H9 (cell line): Measurements from ENCODE around the gene LRRC14B. TPM values are rescaled to one million over a fixed set of nuclear protein-coding genes. Genes with fewer than 3 reads are reported as not detected.

Source experiments
- DNase-seq: peaks from one replicate; pipeline ENCODE4 v3.0.0-alpha.2; 2017
- H2AFZ ChIP-seq: one replicate; pipeline ENCODE4 v1.6.1; 2013; ENCODE audit warnings: mild to moderate bottlenecking, low read length, control low read depth, moderate library complexity
- H2AK5ac ChIP-seq: 2 replicates; pipeline ENCODE4 v1.6.1; 2013; ENCODE audit warnings: low read length, control low read depth, mixed read lengths; ENCODE audit not compliant: insufficient read length
- H2BK120ac ChIP-seq: one replicate; pipeline ENCODE4 v1.6.1; 2013; ENCODE audit warnings: low read depth, mild to moderate bottlenecking, low read length, control low read depth, inconsistent platforms; ENCODE audit not compliant: poor library complexity, severe bottlenecking
- H2BK12ac ChIP-seq: 2 replicates; pipeline ENCODE4 v1.6.1; 2013; ENCODE audit warnings: low read length, control low read depth, mixed read lengths, low read depth; ENCODE audit not compliant: insufficient read length
- H2BK15ac ChIP-seq: 2 replicates; pipeline ENCODE4 v1.6.1; 2013; ENCODE audit warnings: low read depth, low read length, control low read depth
- H2BK20ac ChIP-seq: one replicate; pipeline ENCODE4 v1.6.1; 2013; ENCODE audit warnings: low read depth, mild to moderate bottlenecking, low read length, control low read depth, inconsistent platforms; ENCODE audit not compliant: poor library complexity, severe bottlenecking
- H2BK5ac ChIP-seq: 2 replicates; pipeline ENCODE4 v1.6.1; 2013; ENCODE audit warnings: low read length, control low read depth, mixed read lengths; ENCODE audit not compliant: insufficient read length
- H3K14ac ChIP-seq: 2 replicates; pipeline ENCODE4 v1.6.1; 2013; ENCODE audit warnings: low read length, control low read depth; ENCODE audit not compliant: insufficient read depth
- H3K18ac ChIP-seq: 2 replicates; pipeline ENCODE4 v1.6.1; 2013; ENCODE audit warnings: low read depth, mild to moderate bottlenecking, mixed read lengths, low read length, control low read depth; ENCODE audit not compliant: insufficient read length
- H3K23ac ChIP-seq: 2 replicates; pipeline ENCODE4 v1.6.1; 2013; ENCODE audit warnings: low read length, control low read depth, mixed read lengths, low read depth; ENCODE audit not compliant: insufficient read length
- H3K23me2 ChIP-seq: 2 replicates; pipeline ENCODE4 v1.6.1; 2013; ENCODE audit warnings: low read depth, mild to moderate bottlenecking, mixed read lengths, low read length, control low read depth; ENCODE audit not compliant: insufficient read length, poor library complexity, severe bottlenecking
- H3K27ac ChIP-seq: 2 replicates; pipeline ENCODE4 v1.5.1; 2013; ENCODE audit warnings: low read length, control low read depth, mixed read lengths, low read depth; ENCODE audit not compliant: insufficient read length
- H3K27me3 ChIP-seq: 2 replicates; pipeline ENCODE4 v1.6.1; 2013; ENCODE audit warnings: low read length, control low read depth, inconsistent platforms; ENCODE audit not compliant: insufficient read depth
- H3K4ac ChIP-seq: 2 replicates; pipeline ENCODE4 v1.6.1; 2013; ENCODE audit warnings: low read depth, mild to moderate bottlenecking, control low read depth, inconsistent platforms, low read length, moderate library complexity
- H3K4me1 ChIP-seq: 2 replicates; pipeline ENCODE4 v1.6.1; 2013; ENCODE audit warnings: low read length, control low read depth, inconsistent platforms; ENCODE audit not compliant: insufficient read depth
- H3K4me2 ChIP-seq: 2 replicates; pipeline ENCODE4 v1.6.1; 2013; ENCODE audit warnings: low read length, control low read depth, mixed read lengths; ENCODE audit not compliant: insufficient read length, insufficient read depth
- H3K56ac ChIP-seq: 2 replicates; pipeline ENCODE4 v1.6.1; 2013; ENCODE audit warnings: low read depth, mild to moderate bottlenecking, mixed read lengths, low read length, control low read depth; ENCODE audit not compliant: insufficient read length
- H3K79me1 ChIP-seq: 2 replicates; pipeline ENCODE4 v1.6.1; 2013; ENCODE audit warnings: low read depth, mild to moderate bottlenecking, moderate library complexity, low read length, control low read depth, inconsistent platforms; ENCODE audit not compliant: insufficient read depth, poor library complexity, severe bottlenecking
- H3K79me2 ChIP-seq: 2 replicates; pipeline ENCODE4 v1.6.1; 2013; ENCODE audit warnings: low read length, control low read depth, inconsistent platforms; ENCODE audit not compliant: insufficient read depth
- H3K9ac ChIP-seq: 2 replicates; pipeline ENCODE4 v1.6.1; 2013; ENCODE audit warnings: low read length, control low read depth, mixed read lengths; ENCODE audit not compliant: insufficient read length; ENCODE audit errors: extremely low read depth
- H3K9me3 ChIP-seq: one replicate; pipeline ENCODE4 v1.6.1; 2013; ENCODE audit warnings: low read depth, low read length, inconsistent platforms; ENCODE audit not compliant: control insufficient read depth
- H3T11ph ChIP-seq: one replicate; pipeline ENCODE4 v1.6.1; 2013; ENCODE audit warnings: mild to moderate bottlenecking, low read length, control low read depth, inconsistent platforms
- H4K20me1 ChIP-seq: one replicate; pipeline ENCODE4 v1.6.1; 2013; ENCODE audit not compliant: control insufficient read depth, insufficient read length, insufficient read depth
- H4K5ac ChIP-seq: 2 replicates; pipeline ENCODE4 v1.6.1; 2013; ENCODE audit warnings: low read depth, mild to moderate bottlenecking, mixed read lengths, low read length, control low read depth; ENCODE audit not compliant: insufficient read length
- H4K8ac ChIP-seq: replicated peaks from 2 replicates; pipeline ENCODE4 v1.6.1; 2013; ENCODE audit warnings: low read length, control low read depth, mixed read lengths, low read depth; ENCODE audit not compliant: insufficient read length
- H4K91ac ChIP-seq: 2 replicates; pipeline ENCODE4 v1.6.1; 2013; ENCODE audit warnings: low read depth, mild to moderate bottlenecking, moderate library complexity, mixed read lengths, low read length, control low read depth; ENCODE audit not compliant: insufficient read length
- H3K27ac Mint-ChIP-seq, 3 experiments: 2 replicates in 2 of 3; 3 replicates in 1 of 3; pipeline ENCODE4 v1.8.0; 2020 to 2021; ENCODE audit warnings: mixed read lengths in 3 of 3, mild to moderate bottlenecking in 1 of 3, moderate library complexity in 1 of 3
- H3K27me3 Mint-ChIP-seq: 2 replicates; pipeline ENCODE4 v1.8.0; 2021; ENCODE audit warnings: low read depth, mild to moderate bottlenecking, moderate library complexity, mixed read lengths
- H3K36me3 Mint-ChIP-seq, 3 experiments: 2 replicates in 2 of 3; 3 replicates in 1 of 3; pipeline ENCODE4 v1.8.0; 2020 to 2021; ENCODE audit warnings: low read depth in 3 of 3, mixed read lengths in 3 of 3; ENCODE audit not compliant: insufficient read depth in 1 of 3
- H3K4me1 Mint-ChIP-seq, 2 experiments: 2 replicates each; pipeline ENCODE4 v1.8.0; 2020; ENCODE audit warnings: mixed read lengths in 2 of 2
- H3K4me3 Mint-ChIP-seq, 2 experiments: 2 replicates in 1 of 2; 3 replicates in 1 of 2; pipeline ENCODE4 v1.8.0; 2020 to 2021; ENCODE audit warnings: mild to moderate bottlenecking in 2 of 2, mixed read lengths in 2 of 2, moderate library complexity in 1 of 2
- H3K9me3 Mint-ChIP-seq, 2 experiments: 2 replicates in 1 of 2; 3 replicates in 1 of 2; pipeline ENCODE4 v1.8.0; 2020; ENCODE audit warnings: mild to moderate bottlenecking in 2 of 2, mixed read lengths in 2 of 2, moderate library complexity in 1 of 2
- CTCF ChIP-seq: fragments of 200-600 bp; sonication (generic); conservative IDR thresholded peaks from 3 replicates; pipeline ENCODE4 v1.8.0; 2021; ENCODE audit warnings: antibody characterized with exemption, mild to moderate bottlenecking
- whole genome bisulfite sequencing: extraction: QIAGEN DNeasy Blood & Tissue Kit; methylation state at CpG from one replicate; pipeline ENCODE4 v1.1.7; 2013; ENCODE audit warnings: missing lambda C conversion rate, low lambda C conversion rate, mixed read lengths; ENCODE audit not compliant: insufficient read length; ENCODE audit errors: extremely low coverage; 5-methylcytosine and 5-hydroxymethylcytosine counted together
- total RNA-seq: library from RNA; stranded (reverse); gene quantifications from 2 replicates; pipeline ENCODE4 v1.2.1, GENCODE V29; 2021

Gene LRRC14B
- total RNA-seq, 1 experiment from 2014 or later, result not detected

GRCh38 chr5:153256-153655 lies 38.0 kb upstream of the LRRC14B start:
- Histone ChIP-seq H4K5ac (no peak overlapping the region), H2AFZ (no peak overlapping the region)
- DNase-seq, result no peak

More at GRCh38 chr5:153256-153655, 38.0 kb upstream of the LRRC14B start:
- peaks cover 32 to 89% (median 86%) of the 10 kb centered on the region in 3 experiments; a peak in 6 of 7 replicates for H3K36me3 Mint-ChIP-seq
- no peak overlapping the region for H3K4ac ChIP-seq
- H3K9me3 Mint-ChIP-seq, result no peaks in the 10 kb centered on the region; a peak in 1 of 5 replicates
- H2BK5ac ChIP-seq, result no peak overlapping the region
- H3K56ac ChIP-seq, result no peak overlapping the region
- H3K27me3 ChIP-seq, result no peaks in the 10 kb centered on the region
- no peaks in the 10 kb centered on the region for H3K79me2 ChIP-seq
- H2BK15ac ChIP-seq, result no peak overlapping the region
- H3K4me1 ChIP-seq, result no peaks in the 10 kb centered on the region
- no peaks in the 10 kb centered on the region for H4K20me1 ChIP-seq
- no CpG with 5 or more reads among the region's 8 CpGs for WGBS
- H3K23ac ChIP-seq, result no peak overlapping the region
- H3K79me1 ChIP-seq, result no peaks in the 10 kb centered on the region
- H2AK5ac ChIP-seq, result no peak overlapping the region
- H3K27ac Mint-ChIP-seq, result peak overlapping the region in 1 of 3 experiments; percentile 19; a peak in 1 of 7 replicates
- H2BK12ac ChIP-seq, result no peak overlapping the region
- no peak overlapping the region for H3K27ac ChIP-seq
- no peak for TF ChIP-seq CTCF
- no peak overlapping the region for H3K14ac ChIP-seq
- peaks cover 4 to 9% of the 10 kb centered on the region in 2 experiments for H3K4me1 Mint-ChIP-seq
- H2BK20ac ChIP-seq, result no peak overlapping the region
- no peaks in the 10 kb centered on the region for H3K23me2 ChIP-seq
- no peak overlapping the region for H3K4me3 Mint-ChIP-seq
- H3K27me3 Mint-ChIP-seq, result no peaks in the 10 kb centered on the region; the same call in 1 of the 2 replicates
- H4K8ac ChIP-seq, result no peak overlapping the region
- no peaks in the 10 kb centered on the region for H3K9me3 ChIP-seq
- no peak overlapping the region for H3K18ac ChIP-seq
- H3K4me2 ChIP-seq, result no peak overlapping the region
- no peak overlapping the region for H3T11ph ChIP-seq
- H4K91ac ChIP-seq, result no peak overlapping the region
- H2BK120ac ChIP-seq, result no peak overlapping the region
- H3K9ac ChIP-seq, result no peak overlapping the region
